GM12878 (cell line): ENCODE data around the gene NEXN. TPM values are rescaled to one million over a fixed set of nuclear protein-coding genes. Genes with fewer than 3 reads are reported as not detected.

Source experiments
- HDAC2 ChIP-seq: fragments of 200-600 bp; sonication (generic); IDR thresholded peaks from 2 replicates; pipeline ENCODE4 v1.6.1; 2017
- HDAC6 ChIP-seq: fragments of 200-600 bp; sonication (generic); IDR thresholded peaks from one replicate; pipeline ENCODE4 v1.8.0; 2017; ENCODE audit warnings: antibody characterized with exemption; ENCODE audit not compliant: unreplicated experiment
- KDM1A ChIP-seq: fragments of 200-600 bp; sonication (generic); IDR thresholded peaks from 2 replicates; pipeline ENCODE4 v1.6.1; 2016; ENCODE audit warnings: borderline replicate concordance
- MEF2A ChIP-seq: IDR thresholded peaks from 2 replicates; pipeline ENCODE4 v1.6.1; 2011; ENCODE audit warnings: low read depth, mild to moderate bottlenecking, low read length, moderate library complexity; ENCODE audit not compliant: insufficient read depth
- NR2F1 ChIP-seq: fragments of 450-650 bp; conservative IDR thresholded peaks from 2 replicates; pipeline ENCODE4 v1.6.1; 2017; ENCODE audit warnings: mild to moderate bottlenecking
- TARDBP ChIP-seq: IDR thresholded peaks from 2 replicates; pipeline ENCODE4 v1.6.1; 2016; ENCODE audit warnings: borderline replicate concordance
- polyA plus RNA-seq, 11 experiments: library from polyadenylated mRNA; depleted of rRNA in 4 of 11; unstranded in 6 of 11; stranded (reverse) in 5 of 11; fragments of >200 nt; fragmentation: Nextera tagmentation in 4 of 11; fragmentation: Illumina TruSeq in 1 of 11; extraction: Ambion mirVana in 4 of 11; extraction: Trizol in 1 of 11; gene quantifications; 1 replicate in 1 of 11; 2 replicates in 10 of 11; pipeline versions ENCODE4 v1.2.1 to v1.2.3, GENCODE V29; 2011 to 2016; ENCODE audit warnings: inconsistent platforms in 2 of 11, missing spikeins in 2 of 11, low read depth in 1 of 11
- total RNA-seq, 4 experiments: library from RNA; depleted of rRNA in 3 of 4; stranded (reverse); fragments of >200 nt in 3 of 4; fragmentation: Illumina TruSeq in 1 of 4; extraction: Trizol in 1 of 4; gene quantifications; 2 replicates each; pipeline versions ENCODE4 v1.2.1 to v1.2.3, GENCODE V29; 2013 to 2021
- TF ChIP-seq, protein P1 (sequence below): fragments of 450-650 bp; IDR thresholded peaks from 2 replicates; pipeline ENCODE4 v1.6.1; 2017; ENCODE audit warnings: low read depth, mild to moderate bottlenecking, moderate library complexity
- TF ChIP-seq, protein P2 (sequence below): fragments of 450-650 bp; IDR thresholded peaks from 2 replicates; pipeline ENCODE4 v1.6.1; 2014; ENCODE audit warnings: mild to moderate bottlenecking
- TF ChIP-seq, protein P3 (sequence below): fragments of 450-650 bp; IDR thresholded peaks from 2 replicates; pipeline ENCODE4 v1.6.1; 2016; ENCODE audit warnings: mild to moderate bottlenecking, moderate library complexity, borderline replicate concordance
- TF ChIP-seq, protein P4 (sequence below): fragments of 450-650 bp; IDR thresholded peaks from 2 replicates; pipeline ENCODE4 v1.6.1; 2018; ENCODE audit warnings: mild to moderate bottlenecking, low read depth, moderate library complexity; ENCODE audit not compliant: partially characterized antibody
- TF ChIP-seq, protein P5 (sequence below): IDR thresholded peaks from 2 replicates; pipeline ENCODE4 v1.6.1; 2012; ENCODE audit warnings: low read length, inconsistent platforms
- TF ChIP-seq, protein P6 (sequence below): fragments of 450-650 bp; IDR thresholded peaks from 2 replicates; pipeline ENCODE4 v1.6.1; 2017; ENCODE audit warnings: mild to moderate bottlenecking

Gene NEXN
- total and polyA plus RNA-seq, 10 of the 15 experiments (the other 5 are each of a cell fraction or from before 2014, with no cell fraction given): 2.5 to 46.6 (median 15.4) TPM

DNA sequence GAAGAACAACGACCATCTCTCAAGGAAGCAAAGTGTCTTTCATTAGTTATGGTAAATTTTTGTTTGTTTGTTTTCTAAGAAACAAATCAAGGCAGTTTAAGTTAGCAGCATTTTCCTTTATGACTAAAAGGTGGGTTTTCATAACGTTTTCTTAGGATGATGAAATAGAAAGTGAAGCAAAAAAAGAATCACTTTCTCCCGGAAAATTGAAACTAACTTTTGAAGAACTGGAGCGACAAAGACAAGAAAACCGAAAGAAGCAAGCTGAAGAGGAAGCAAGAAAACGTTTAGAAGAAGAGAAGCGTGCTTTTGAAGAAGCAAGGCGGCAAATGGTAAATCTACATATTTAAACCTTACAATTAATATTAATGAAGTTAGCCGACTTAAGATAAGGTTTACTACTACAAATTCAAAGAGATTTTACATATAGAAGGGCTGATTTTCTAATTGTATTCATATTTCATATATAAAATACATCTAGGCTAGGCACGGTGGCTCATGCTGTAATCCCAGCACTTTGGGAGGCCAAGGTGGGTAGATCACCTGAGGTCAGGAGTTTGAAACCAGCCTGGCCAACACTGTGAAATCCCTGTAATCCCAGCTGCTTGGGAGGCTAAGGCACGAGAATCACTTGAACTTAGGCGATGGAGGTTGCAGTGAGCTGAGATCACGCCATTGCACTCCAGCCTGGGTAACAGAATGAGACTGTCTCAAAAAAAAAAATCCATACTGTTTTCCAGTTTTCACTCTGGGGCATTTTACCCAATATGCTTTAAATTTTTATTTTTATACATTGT lies 38.3 kb downstream of the NEXN start (continued):
- TF ChIP-seq, protein P1, sequence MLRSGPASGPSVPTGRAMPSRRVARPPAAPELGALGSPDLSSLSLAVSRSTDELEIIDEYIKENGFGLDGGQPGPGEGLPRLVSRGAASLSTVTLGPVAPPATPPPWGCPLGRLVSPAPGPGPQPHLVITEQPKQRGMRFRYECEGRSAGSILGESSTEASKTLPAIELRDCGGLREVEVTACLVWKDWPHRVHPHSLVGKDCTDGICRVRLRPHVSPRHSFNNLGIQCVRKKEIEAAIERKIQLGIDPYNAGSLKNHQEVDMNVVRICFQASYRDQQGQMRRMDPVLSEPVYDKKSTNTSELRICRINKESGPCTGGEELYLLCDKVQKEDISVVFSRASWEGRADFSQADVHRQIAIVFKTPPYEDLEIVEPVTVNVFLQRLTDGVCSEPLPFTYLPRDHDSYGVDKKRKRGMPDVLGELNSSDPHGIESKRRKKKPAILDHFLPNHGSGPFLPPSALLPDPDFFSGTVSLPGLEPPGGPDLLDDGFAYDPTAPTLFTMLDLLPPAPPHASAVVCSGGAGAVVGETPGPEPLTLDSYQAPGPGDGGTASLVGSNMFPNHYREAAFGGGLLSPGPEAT: no peak
- no peak for TF ChIP-seq HDAC2
- TF ChIP-seq, protein P2, sequence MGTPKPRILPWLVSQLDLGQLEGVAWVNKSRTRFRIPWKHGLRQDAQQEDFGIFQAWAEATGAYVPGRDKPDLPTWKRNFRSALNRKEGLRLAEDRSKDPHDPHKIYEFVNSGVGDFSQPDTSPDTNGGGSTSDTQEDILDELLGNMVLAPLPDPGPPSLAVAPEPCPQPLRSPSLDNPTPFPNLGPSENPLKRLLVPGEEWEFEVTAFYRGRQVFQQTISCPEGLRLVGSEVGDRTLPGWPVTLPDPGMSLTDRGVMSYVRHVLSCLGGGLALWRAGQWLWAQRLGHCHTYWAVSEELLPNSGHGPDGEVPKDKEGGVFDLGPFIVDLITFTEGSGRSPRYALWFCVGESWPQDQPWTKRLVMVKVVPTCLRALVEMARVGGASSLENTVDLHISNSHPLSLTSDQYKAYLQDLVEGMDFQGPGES: no peak
- TF ChIP-seq, protein P3, sequence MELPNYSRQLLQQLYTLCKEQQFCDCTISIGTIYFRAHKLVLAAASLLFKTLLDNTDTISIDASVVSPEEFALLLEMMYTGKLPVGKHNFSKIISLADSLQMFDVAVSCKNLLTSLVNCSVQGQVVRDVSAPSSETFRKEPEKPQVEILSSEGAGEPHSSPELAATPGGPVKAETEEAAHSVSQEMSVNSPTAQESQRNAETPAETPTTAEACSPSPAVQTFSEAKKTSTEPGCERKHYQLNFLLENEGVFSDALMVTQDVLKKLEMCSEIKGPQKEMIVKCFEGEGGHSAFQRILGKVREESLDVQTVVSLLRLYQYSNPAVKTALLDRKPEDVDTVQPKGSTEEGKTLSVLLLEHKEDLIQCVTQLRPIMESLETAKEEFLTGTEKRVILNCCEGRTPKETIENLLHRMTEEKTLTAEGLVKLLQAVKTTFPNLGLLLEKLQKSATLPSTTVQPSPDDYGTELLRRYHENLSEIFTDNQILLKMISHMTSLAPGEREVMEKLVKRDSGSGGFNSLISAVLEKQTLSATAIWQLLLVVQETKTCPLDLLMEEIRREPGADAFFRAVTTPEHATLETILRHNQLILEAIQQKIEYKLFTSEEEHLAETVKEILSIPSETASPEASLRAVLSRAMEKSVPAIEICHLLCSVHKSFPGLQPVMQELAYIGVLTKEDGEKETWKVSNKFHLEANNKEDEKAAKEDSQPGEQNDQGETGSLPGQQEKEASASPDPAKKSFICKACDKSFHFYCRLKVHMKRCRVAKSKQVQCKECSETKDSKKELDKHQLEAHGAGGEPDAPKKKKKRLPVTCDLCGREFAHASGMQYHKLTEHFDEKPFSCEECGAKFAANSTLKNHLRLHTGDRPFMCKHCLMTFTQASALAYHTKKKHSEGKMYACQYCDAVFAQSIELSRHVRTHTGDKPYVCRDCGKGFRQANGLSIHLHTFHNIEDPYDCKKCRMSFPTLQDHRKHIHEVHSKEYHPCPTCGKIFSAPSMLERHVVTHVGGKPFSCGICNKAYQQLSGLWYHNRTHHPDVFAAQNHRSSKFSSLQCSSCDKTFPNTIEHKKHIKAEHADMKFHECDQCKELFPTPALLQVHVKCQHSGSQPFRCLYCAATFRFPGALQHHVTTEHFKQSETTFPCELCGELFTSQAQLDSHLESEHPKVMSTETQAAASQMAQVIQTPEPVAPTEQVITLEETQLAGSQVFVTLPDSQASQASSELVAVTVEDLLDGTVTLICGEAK: no peak
- TF ChIP-seq, protein P4, sequence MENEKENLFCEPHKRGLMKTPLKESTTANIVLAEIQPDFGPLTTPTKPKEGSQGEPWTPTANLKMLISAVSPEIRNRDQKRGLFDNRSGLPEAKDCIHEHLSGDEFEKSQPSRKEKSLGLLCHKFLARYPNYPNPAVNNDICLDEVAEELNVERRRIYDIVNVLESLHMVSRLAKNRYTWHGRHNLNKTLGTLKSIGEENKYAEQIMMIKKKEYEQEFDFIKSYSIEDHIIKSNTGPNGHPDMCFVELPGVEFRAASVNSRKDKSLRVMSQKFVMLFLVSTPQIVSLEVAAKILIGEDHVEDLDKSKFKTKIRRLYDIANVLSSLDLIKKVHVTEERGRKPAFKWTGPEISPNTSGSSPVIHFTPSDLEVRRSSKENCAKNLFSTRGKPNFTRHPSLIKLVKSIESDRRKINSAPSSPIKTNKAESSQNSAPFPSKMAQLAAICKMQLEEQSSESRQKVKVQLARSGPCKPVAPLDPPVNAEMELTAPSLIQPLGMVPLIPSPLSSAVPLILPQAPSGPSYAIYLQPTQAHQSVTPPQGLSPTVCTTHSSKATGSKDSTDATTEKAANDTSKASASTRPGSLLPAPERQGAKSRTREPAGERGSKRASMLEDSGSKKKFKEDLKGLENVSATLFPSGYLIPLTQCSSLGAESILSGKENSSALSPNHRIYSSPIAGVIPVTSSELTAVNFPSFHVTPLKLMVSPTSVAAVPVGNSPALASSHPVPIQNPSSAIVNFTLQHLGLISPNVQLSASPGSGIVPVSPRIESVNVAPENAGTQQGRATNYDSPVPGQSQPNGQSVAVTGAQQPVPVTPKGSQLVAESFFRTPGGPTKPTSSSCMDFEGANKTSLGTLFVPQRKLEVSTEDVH: no peak
- TF ChIP-seq, protein P5, sequence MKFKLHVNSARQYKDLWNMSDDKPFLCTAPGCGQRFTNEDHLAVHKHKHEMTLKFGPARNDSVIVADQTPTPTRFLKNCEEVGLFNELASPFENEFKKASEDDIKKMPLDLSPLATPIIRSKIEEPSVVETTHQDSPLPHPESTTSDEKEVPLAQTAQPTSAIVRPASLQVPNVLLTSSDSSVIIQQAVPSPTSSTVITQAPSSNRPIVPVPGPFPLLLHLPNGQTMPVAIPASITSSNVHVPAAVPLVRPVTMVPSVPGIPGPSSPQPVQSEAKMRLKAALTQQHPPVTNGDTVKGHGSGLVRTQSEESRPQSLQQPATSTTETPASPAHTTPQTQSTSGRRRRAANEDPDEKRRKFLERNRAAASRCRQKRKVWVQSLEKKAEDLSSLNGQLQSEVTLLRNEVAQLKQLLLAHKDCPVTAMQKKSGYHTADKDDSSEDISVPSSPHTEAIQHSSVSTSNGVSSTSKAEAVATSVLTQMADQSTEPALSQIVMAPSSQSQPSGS: 0 out of 2 replicates have a peak, but pooled peaks have one; percentile 15
- no peak for TF ChIP-seq KDM1A
- 0 out of 2 replicates have a peak, but pooled peaks have one; percentile 49 for TF ChIP-seq MEF2A
- no peak for TF ChIP-seq HDAC6
- TF ChIP-seq NR2F1: no peak
- TF ChIP-seq, protein P6, sequence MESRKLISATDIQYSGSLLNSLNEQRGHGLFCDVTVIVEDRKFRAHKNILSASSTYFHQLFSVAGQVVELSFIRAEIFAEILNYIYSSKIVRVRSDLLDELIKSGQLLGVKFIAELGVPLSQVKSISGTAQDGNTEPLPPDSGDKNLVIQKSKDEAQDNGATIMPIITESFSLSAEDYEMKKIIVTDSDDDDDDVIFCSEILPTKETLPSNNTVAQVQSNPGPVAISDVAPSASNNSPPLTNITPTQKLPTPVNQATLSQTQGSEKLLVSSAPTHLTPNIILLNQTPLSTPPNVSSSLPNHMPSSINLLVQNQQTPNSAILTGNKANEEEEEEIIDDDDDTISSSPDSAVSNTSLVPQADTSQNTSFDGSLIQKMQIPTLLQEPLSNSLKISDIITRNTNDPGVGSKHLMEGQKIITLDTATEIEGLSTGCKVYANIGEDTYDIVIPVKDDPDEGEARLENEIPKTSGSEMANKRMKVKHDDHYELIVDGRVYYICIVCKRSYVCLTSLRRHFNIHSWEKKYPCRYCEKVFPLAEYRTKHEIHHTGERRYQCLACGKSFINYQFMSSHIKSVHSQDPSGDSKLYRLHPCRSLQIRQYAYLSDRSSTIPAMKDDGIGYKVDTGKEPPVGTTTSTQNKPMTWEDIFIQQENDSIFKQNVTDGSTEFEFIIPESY: no peak
- TF ChIP-seq TARDBP: no peak
